Endometrial microvascular endothelial cells (primary cell): Measurements from ENCODE around the gene IER5. TPM values are rescaled to one million over a fixed set of nuclear protein-coding genes. Genes with fewer than 3 reads are reported as not detected.

Source experiments
- in situ Hi-C: cut with HindIII; loops from 2 replicates; pipeline ENCODE4 v1.10.0; 2017; ENCODE audit warnings: low sequenced_read_pairs, low pct_unique_long_range_greater_than_20kb; ENCODE audit errors: inconsistent ontology term
- total RNA-seq: library from RNA; depleted of rRNA; stranded (reverse); fragments of >200 nt; gene quantifications from one replicate; pipeline ENCODE4 v1.2.3, GENCODE V29; 2015; ENCODE audit errors: inconsistent ontology term

IER5 gene
- total RNA-seq, 1 donor from 2014 or later, result 19.7 TPM

GRCh38 chr1:181092883-181093458 lies 4.5 kb downstream of the IER5 start:
- in situ Hi-C loops, result loop anchor here (5.0 kb wide), 2 partner anchors 56 to 59 kb away; no protein-coding TSS in a partner anchor

- in situ Hi-C loops, result loop anchor here (5.0 kb wide), 2 partner anchors 57 to 58 kb away; no protein-coding TSS in a partner anchor
Measured at GRCh38 chr1:181094416-181095212, 6.1 kb downstream of the IER5 start.

- in situ Hi-C loops, result no loop called here
Measured at GRCh38 chr1:181095260-181095659, 6.8 kb downstream of the IER5 start.

GRCh38 chr1:181095763-181096184 lies 7.3 kb downstream of the IER5 start:
- in situ Hi-C loops, result no loop called here

- in situ Hi-C loops, result no loop called here
Measured at GRCh38 chr1:181097242-181097641, 8.7 kb downstream of the IER5 start.

GRCh38 chr1:181099152-181100014 lies 10.9 kb downstream of the IER5 start:
- in situ Hi-C loops, result no loop called here

GRCh38 chr1:181100015-181100905 lies 11.8 kb downstream of the IER5 start:
- in situ Hi-C loops, result no loop called here

- in situ Hi-C loops, result no loop called here
Measured at GRCh38 chr1:181100934-181101333, 12.4 kb downstream of the IER5 start.

- in situ Hi-C loops, result no loop called here
Measured at GRCh38 chr1:181101581-181102226, 13.2 kb downstream of the IER5 start.

GRCh38 chr1:181102841-181103240 lies 14.3 kb downstream of the IER5 start:
- in situ Hi-C loops, result no loop called here

GRCh38 chr1:181103399-181103798 lies 14.9 kb downstream of the IER5 start:
- in situ Hi-C loops, result no loop called here

- in situ Hi-C loops, result no loop called here
Measured at GRCh38 chr1:181104042-181104789, 15.7 kb downstream of the IER5 start.

- in situ Hi-C loops, result no loop called here
Measured at GRCh38 chr1:181104790-181105133, 16.3 kb downstream of the IER5 start.

- in situ Hi-C loops, result no loop called here
Measured at GRCh38 chr1:181105134-181106021, 16.9 kb downstream of the IER5 start.

- in situ Hi-C loops, result no loop called here
Measured at GRCh38 chr1:181106022-181106312, 17.5 kb downstream of the IER5 start.

- in situ Hi-C loops, result no loop called here
Measured at GRCh38 chr1:181106479-181106878, 18.0 kb downstream of the IER5 start.

GRCh38 chr1:181107711-181108110 lies 19.2 kb downstream of the IER5 start:
- in situ Hi-C loops, result no loop called here
